HepG2 (cell line): ENCODE data around the gene RSAD2. TPM values are rescaled to one million over a fixed set of nuclear protein-coding genes. Genes with fewer than 3 reads are reported as not detected.

Experiments used
- FOXP1 ChIP-seq, 2 experiments: fragments of 450-650 bp in 1 of 2; IDR thresholded peaks; 2 replicates each; pipeline ENCODE4 v1.6.1; 2017 to 2018; ENCODE audit warnings: antibody characterized with exemption in 1 of 2
- GABPB1 ChIP-seq: IDR thresholded peaks from 2 replicates; pipeline ENCODE4 v1.6.1; 2016; ENCODE audit warnings: mild to moderate bottlenecking, missing genetic modification reagents, moderate library complexity, missing compliant biosample characterization
- GATA4 ChIP-seq: sonication (generic); IDR thresholded peaks from 2 replicates; pipeline ENCODE4 v1.6.1; 2016; ENCODE audit warnings: antibody characterized with exemption, low read depth, borderline replicate concordance
- JUND ChIP-seq: sonication (generic); formaldehyde crosslinking; IDR thresholded peaks from 2 replicates; pipeline ENCODE4 v1.8.0; 2022; ENCODE audit warnings: mild to moderate bottlenecking, missing genetic modification reagents
- KLF11 ChIP-seq: IDR thresholded peaks from 2 replicates; pipeline ENCODE4 v1.6.1; 2016; ENCODE audit warnings: missing compliant biosample characterization
- NR1H2 ChIP-seq: sonication (generic); formaldehyde crosslinking; IDR thresholded peaks from 2 replicates; pipeline ENCODE4 v1.8.1; 2022; ENCODE audit warnings: low read depth, missing genetic modification reagents, borderline replicate concordance
- REL ChIP-seq: sonication (generic); formaldehyde crosslinking; conservative IDR thresholded peaks from 2 replicates; pipeline ENCODE4 v1.8.0; 2022; ENCODE audit warnings: mild to moderate bottlenecking, missing genetic modification reagents, moderate library complexity
- RELA ChIP-seq: sonication (generic); formaldehyde crosslinking; IDR thresholded peaks from 2 replicates; pipeline ENCODE4 v1.4.0; 2020; ENCODE audit warnings: missing genetic modification reagents
- RXRA ChIP-seq: sonication (generic); formaldehyde crosslinking; IDR thresholded peaks from 2 replicates; pipeline ENCODE4 v1.5.1; 2020; ENCODE audit warnings: missing genetic modification reagents
- SAFB2 ChIP-seq: sonication (generic); formaldehyde crosslinking; IDR thresholded peaks from 2 replicates; pipeline ENCODE4 v1.5.1; 2020; ENCODE audit warnings: missing genetic modification reagents, low read depth, mild to moderate bottlenecking, borderline replicate concordance
- SP2 ChIP-seq: sonication (generic); formaldehyde crosslinking; IDR thresholded peaks from 2 replicates; pipeline ENCODE4 v1.5.1; 2020; ENCODE audit warnings: mild to moderate bottlenecking, missing genetic modification reagents
- SRSF4 ChIP-seq: fragments of 200-400 bp; formaldehyde crosslinking; IDR thresholded peaks from one replicate; pipeline ENCODE4 v1.6.1; 2018; ENCODE audit warnings: mild to moderate bottlenecking, low read depth, low read length, moderate library complexity; ENCODE audit not compliant: poor library complexity, severe bottlenecking
- TBP ChIP-seq: sonication (generic); formaldehyde crosslinking; IDR thresholded peaks from 2 replicates; pipeline ENCODE4 v1.5.0; 2020; ENCODE audit warnings: missing genetic modification reagents
- XRCC5 ChIP-seq: fragments of 200-400 bp; formaldehyde crosslinking; optimal IDR thresholded peaks from 2 replicates; pipeline ENCODE3; 2017; ENCODE audit warnings: mild to moderate bottlenecking, low read length
- ZMYM4 ChIP-seq: sonication (generic); formaldehyde crosslinking; IDR thresholded peaks from 2 replicates; pipeline ENCODE4 v1.8.1; 2023; ENCODE audit warnings: mild to moderate bottlenecking, missing genetic modification reagents
- ZNF124 ChIP-seq: sonication (generic); formaldehyde crosslinking; IDR thresholded peaks from 2 replicates; pipeline ENCODE4 v1.4.0; 2020; ENCODE audit warnings: missing genetic modification reagents
- ZNF337 ChIP-seq: sonication (generic); formaldehyde crosslinking; IDR thresholded peaks from 2 replicates; pipeline ENCODE4 v1.5.1; 2020; ENCODE audit warnings: missing genetic modification reagents, low read depth, mild to moderate bottlenecking, borderline replicate concordance
- ZNF432 ChIP-seq: sonication (generic); formaldehyde crosslinking; IDR thresholded peaks from 2 replicates; pipeline ENCODE4 v1.5.0; 2020; ENCODE audit warnings: missing genetic modification reagents, mild to moderate bottlenecking, borderline replicate concordance
- ZNF672 ChIP-seq: sonication (generic); formaldehyde crosslinking; IDR thresholded peaks from 2 replicates; pipeline ENCODE4 v1.8.1; 2022; ENCODE audit warnings: missing genetic modification reagents
- polyA plus RNA-seq, 8 experiments: library from polyadenylated mRNA; depleted of rRNA in 3 of 8; stranded (reverse) in 7 of 8; unstranded in 1 of 8; fragments of >200 nt; fragmentation: Illumina TruSeq in 4 of 8; extraction: Trizol in 4 of 8; gene quantifications; 2 replicates each; pipeline versions ENCODE4 v1.2.1 to v1.2.3, GENCODE V29; 2011 to 2016; ENCODE audit warnings: low read depth in 4 of 8, missing spikeins in 1 of 8, mixed read lengths in 1 of 8; ENCODE audit not compliant: insufficient read depth in 1 of 8
- total RNA-seq, 5 experiments: library from RNA; depleted of rRNA; stranded (reverse); fragments of >200 nt; fragmentation: Illumina TruSeq; extraction: Trizol; gene quantifications; 2 replicates each; pipeline ENCODE4 v1.2.3, GENCODE V29; 2016; ENCODE audit warnings: low read depth in 1 of 5
- TF ChIP-seq, protein P1 (sequence below): sonication (generic); formaldehyde crosslinking; IDR thresholded peaks from 2 replicates; pipeline ENCODE4 v1.8.0; 2022; ENCODE audit warnings: mild to moderate bottlenecking, missing genetic modification reagents, borderline replicate concordance
- TF ChIP-seq, protein P2 (sequence below): sonication (generic); formaldehyde crosslinking; IDR thresholded peaks from 2 replicates; pipeline ENCODE4 v1.8.1; 2022; ENCODE audit warnings: mild to moderate bottlenecking, missing genetic modification reagents
- TF ChIP-seq, protein P3 (sequence below): sonication (generic); formaldehyde crosslinking; IDR thresholded peaks from 2 replicates; pipeline ENCODE4 v1.5.0; 2020; ENCODE audit warnings: missing genetic modification reagents, mild to moderate bottlenecking, borderline replicate concordance
- TF ChIP-seq, protein P4 (sequence below): sonication (generic); formaldehyde crosslinking; IDR thresholded peaks from 2 replicates; pipeline ENCODE4 v1.8.0; 2022; ENCODE audit warnings: missing genetic modification reagents, mild to moderate bottlenecking, moderate library complexity, borderline replicate concordance

The RSAD2 gene
- total and polyA plus RNA-seq, 2 of the 13 experiments (the other 11 are each of a cell fraction or from before 2014, with no cell fraction given) = 0.11 TPM; not detected in 1

DNA sequence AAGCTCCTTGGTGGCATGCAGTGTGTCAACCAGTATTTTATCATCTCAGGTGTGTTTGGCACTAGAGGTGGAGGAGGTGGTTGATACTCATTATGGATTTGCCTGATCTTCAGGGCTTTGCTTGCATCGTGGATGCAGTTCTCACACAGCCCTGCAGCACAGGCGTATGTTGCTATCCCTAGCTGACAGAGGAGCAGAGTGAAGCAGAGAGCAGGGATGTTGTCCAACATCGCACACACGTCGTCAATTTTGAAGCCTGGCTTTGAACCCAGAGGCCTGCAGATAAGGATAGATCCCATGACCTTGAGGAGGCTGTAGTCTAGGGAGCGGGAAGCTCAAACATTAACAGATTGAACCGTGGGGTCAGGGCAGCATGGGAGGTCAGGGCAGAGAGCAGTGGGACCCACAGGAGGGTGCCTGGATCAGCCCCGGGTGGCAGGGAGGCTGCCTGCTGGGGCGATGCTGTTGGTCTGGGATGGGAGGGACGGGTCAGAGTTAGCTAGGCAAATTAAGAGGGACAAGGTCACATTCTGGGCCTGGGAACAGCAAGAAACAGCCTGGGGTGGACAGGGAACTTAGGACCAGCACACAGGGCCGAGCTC is 43.8 kb downstream of the RSAD2 start (continued):
- TF ChIP-seq ZMYM4 (peak; percentile 94), ZNF124 (CRISPR knock-in tag) (peak; percentile 90; the same call in 1 of the 2 replicates), GABPB1 (CRISPR knock-in tag) (peak; percentile 49), TBP (CRISPR knock-in tag) (no peak), SRSF4 (no peak), ZNF432 (CRISPR knock-in tag) (no peak), NR1H2 (CRISPR knock-in tag) (no peak), JUND (no peak; the same call in 1 of the 2 replicates), ZNF337 (peak; percentile 72; the same call in 1 of the 2 replicates), XRCC5 (peak; percentile 75), SP2 (CRISPR knock-in tag) (no peak), SAFB2 (CRISPR knock-in tag) (no peak), GATA4 (peak; percentile 66; the same call in 1 of the 2 replicates), RXRA (CRISPR knock-in tag) (peak; percentile 99), ZNF672 (CRISPR knock-in tag) (no peak), RELA (CRISPR knock-in tag) (no peak), FOXP1 (IDR thresholded peaks at IDR 0.05) (no peak), FOXP1 (CRISPR knock-in tag; IDR thresholded peaks at IDR 0.05) (peak; percentile 73; the same call in 1 of the 2 replicates), REL (CRISPR knock-in tag) (peak; percentile 78; the same call in 1 of the 2 replicates), KLF11 (CRISPR knock-in tag) (peak; percentile 33; the same call in 1 of the 2 replicates)
- TF ChIP-seq, protein P1, sequence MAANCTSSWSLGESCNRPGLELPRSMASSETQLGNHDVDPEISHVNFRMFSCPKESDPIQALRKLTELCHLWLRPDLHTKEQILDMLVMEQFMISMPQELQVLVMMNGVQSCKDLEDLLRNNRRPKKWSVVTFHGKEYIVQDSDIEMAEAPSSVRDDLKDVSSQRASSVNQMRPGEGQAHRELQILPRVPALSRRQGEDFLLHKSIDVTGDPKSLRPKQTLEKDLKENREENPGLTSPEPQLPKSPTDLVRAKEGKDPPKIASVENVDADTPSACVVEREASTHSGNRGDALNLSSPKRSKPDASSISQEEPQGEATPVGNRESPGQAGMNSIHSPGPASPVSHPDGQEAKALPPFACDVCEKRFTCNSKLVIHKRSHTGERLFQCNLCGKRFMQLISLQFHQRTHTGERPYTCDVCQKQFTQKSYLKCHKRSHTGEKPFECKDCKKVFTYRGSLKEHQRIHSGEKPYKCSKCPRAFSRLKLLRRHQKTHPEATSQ (CRISPR knock-in tag) = peak; percentile 72; the same call in 1 of the 2 replicates
- TF ChIP-seq, protein P2, sequence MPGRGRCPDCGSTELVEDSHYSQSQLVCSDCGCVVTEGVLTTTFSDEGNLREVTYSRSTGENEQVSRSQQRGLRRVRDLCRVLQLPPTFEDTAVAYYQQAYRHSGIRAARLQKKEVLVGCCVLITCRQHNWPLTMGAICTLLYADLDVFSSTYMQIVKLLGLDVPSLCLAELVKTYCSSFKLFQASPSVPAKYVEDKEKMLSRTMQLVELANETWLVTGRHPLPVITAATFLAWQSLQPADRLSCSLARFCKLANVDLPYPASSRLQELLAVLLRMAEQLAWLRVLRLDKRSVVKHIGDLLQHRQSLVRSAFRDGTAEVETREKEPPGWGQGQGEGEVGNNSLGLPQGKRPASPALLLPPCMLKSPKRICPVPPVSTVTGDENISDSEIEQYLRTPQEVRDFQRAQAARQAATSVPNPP (CRISPR knock-in tag) = no peak
- TF ChIP-seq, protein P3, sequence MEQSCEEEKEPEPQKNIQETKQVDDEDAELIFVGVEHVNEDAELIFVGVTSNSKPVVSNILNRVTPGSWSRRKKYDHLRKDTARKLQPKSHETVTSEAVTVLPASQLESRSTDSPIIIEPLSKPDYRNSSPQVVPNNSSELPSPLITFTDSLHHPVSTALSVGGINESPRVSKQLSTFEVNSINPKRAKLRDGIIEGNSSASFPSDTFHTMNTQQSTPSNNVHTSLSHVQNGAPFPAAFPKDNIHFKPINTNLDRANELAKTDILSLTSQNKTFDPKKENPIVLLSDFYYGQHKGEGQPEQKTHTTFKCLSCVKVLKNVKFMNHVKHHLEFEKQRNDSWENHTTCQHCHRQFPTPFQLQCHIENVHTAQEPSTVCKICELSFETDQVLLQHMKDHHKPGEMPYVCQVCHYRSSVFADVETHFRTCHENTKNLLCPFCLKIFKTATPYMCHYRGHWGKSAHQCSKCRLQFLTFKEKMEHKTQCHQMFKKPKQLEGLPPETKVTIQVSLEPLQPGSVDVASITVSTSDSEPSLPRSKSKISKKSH (CRISPR knock-in tag) = no peak
- TF ChIP-seq, protein P4, sequence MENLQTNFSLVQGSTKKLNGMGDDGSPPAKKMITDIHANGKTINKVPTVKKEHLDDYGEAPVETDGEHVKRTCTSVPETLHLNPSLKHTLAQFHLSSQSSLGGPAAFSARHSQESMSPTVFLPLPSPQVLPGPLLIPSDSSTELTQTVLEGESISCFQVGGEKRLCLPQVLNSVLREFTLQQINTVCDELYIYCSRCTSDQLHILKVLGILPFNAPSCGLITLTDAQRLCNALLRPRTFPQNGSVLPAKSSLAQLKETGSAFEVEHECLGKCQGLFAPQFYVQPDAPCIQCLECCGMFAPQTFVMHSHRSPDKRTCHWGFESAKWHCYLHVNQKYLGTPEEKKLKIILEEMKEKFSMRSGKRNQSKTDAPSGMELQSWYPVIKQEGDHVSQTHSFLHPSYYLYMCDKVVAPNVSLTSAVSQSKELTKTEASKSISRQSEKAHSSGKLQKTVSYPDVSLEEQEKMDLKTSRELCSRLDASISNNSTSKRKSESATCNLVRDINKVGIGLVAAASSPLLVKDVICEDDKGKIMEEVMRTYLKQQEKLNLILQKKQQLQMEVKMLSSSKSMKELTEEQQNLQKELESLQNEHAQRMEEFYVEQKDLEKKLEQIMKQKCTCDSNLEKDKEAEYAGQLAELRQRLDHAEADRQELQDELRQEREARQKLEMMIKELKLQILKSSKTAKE (CRISPR knock-in tag) = peak; percentile 99
